GM18526 (cell line): ENCODE data around the gene SLC39A8.

Experiments
- POLR2A ChIP-seq: IDR thresholded peaks from 3 replicates; pipeline ENCODE4 v1.6.1; 2011; ENCODE audit not compliant: insufficient read length; ENCODE audit errors: extremely low read depth

The SLC39A8 gene

GRCh38 chr4:102281171-102281839 is 64.0 kb downstream of the SLC39A8 start:
- TF ChIP-seq POLR2A = no peak

GRCh38 chr4:102272318-102272717 is 73.0 kb downstream of the SLC39A8 start:
- TF ChIP-seq POLR2A = no peak

DNA sequence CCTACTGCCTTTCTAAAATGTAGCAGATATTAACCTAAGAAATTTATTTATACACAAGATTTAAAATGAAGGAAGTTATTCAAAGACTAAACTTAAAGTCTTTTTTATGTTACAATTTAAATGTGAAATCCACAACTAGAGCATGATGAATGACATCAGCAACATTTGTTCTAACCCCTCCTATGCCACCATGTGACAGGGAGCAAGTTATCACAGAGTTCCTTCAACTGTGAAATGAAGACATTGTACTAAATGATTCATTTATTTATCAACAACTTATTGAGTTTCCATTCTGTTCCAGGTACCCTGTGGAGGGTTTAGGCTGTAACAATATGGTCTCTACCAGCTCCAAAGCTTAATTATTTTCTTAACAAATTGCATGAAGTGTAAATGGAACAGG is 76.9 kb downstream of the SLC39A8 start:
- no peak for TF ChIP-seq POLR2A

DNA sequence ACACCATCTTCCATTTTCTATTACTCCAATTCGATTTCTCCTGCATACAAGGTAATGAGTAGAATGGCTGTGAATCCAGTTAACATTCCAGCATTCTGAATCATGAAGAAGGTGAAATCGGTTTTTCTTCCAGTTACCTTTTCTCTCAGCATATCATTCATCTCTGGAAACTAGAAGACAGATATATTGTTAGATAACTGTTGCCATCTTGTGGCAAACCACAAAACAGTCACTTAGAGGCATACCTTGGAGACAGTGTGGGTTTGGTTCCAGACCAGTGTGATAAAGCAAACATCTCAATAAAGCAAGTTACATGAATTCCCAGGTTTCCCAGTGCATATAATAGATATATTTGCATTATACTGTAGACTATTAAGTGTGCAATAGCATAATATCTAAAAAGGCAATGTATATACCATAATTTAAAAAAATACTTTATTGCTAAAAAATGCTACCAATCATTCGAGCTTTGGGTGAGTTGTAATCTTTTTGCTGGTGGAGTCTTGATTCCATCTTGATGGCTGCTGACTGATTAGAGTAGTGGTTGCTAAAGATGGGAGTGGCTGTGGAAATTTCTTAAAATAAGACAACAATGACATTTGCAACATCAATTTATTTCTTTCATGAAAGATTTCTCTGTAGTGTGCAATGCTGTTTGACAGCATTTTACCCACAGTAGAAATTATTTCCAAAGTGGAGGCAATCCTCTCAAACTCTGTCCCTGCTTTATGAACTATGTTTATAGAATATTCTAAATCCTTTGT is 82.1 kb downstream of the SLC39A8 start:
- no peak for TF ChIP-seq POLR2A

DNA sequence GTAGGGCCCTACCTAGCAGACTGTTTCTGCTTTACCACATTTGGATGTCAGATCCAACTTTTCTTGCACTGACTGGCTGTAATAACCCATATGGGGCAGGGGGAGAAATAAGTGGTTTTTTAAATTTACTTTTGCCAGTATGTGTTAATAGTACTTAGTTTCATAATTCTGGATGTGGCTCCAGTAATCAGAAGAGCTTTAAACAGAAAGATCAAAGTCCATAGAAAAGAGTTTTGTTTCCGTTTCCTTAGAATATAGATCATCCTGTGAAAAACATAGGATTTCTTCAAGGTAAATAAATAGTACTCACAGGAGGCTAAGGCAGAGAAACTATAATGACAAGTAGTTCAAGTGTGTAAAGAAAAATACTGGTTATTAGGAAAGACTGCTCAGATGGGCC is 85.6 kb downstream of the SLC39A8 start:
- TF ChIP-seq POLR2A = no peak

GRCh38 chr4:102259081-102259480 is 86.2 kb downstream of the SLC39A8 start:
- TF ChIP-seq POLR2A = no peak

DNA sequence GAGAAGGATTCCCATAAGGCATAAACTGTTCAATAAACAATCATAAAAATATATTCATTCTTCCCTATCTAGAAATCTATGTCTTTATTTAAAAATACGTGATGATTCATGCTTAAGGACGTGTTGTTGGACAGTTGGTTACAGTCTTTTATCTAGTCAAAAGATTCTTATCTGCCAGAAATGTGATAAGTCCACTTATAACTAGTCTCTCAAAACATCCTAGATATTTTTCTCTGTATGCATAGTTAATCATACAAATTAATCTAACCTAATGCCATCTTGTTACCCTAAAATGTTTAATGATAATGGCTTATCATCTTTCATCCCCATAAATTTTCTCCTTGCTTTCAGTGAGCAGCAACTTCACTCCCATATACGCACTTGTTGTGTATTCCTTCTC is 89.0 kb downstream of the SLC39A8 start:
- TF ChIP-seq POLR2A = no peak

- TF ChIP-seq POLR2A = no peak
Observed at GRCh38 chr4:102253860-102254259, 91.4 kb downstream of the SLC39A8 start.

DNA sequence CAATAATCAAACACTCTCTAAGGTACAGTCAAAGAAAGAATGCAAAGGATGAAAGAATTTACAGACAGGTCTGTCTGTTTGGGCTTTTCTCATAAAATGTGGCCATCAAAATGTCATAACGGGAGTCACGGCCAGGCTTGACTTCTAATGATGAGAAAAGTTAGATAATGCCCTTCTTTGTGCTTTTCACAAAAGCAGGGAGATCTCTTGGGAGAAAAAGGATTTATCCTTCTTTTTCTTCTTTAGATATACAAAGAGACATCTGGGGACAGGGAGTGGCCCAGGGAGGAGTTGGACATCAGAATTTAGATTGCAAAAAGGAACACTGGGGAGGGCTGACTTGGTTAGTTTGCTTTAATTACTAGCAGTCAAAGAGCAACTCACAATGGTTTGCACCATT is 93.1 kb downstream of the SLC39A8 start:
- no peak for TF ChIP-seq POLR2A

DNA sequence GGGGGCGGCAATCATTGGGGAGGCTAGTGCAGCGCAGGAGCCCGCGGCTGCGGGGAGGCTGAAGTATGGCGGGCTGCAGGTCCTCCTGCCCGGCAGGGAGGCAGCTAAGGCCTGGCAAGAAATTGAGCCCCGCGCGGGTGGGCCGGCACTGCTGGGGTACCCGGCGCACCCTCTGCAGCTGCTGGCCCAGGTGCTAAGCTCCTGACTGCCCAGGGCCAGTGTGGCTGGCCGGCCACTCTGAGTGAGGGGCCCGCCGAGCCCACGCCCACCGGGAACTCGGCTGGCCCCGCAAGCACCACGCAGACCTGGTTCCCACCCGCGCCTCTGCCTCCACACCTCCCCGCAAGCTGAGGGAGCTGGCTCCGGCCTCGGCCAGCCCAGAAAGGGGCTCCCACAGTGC is 94.9 kb downstream of the SLC39A8 start:
- TF ChIP-seq POLR2A = no peak

GRCh38 chr4:102247041-102247440 is 98.2 kb downstream of the SLC39A8 start:
- no peak for TF ChIP-seq POLR2A

GRCh38 chr4:102246416-102246815 is 98.9 kb downstream of the SLC39A8 start:
- TF ChIP-seq POLR2A = no peak

DNA sequence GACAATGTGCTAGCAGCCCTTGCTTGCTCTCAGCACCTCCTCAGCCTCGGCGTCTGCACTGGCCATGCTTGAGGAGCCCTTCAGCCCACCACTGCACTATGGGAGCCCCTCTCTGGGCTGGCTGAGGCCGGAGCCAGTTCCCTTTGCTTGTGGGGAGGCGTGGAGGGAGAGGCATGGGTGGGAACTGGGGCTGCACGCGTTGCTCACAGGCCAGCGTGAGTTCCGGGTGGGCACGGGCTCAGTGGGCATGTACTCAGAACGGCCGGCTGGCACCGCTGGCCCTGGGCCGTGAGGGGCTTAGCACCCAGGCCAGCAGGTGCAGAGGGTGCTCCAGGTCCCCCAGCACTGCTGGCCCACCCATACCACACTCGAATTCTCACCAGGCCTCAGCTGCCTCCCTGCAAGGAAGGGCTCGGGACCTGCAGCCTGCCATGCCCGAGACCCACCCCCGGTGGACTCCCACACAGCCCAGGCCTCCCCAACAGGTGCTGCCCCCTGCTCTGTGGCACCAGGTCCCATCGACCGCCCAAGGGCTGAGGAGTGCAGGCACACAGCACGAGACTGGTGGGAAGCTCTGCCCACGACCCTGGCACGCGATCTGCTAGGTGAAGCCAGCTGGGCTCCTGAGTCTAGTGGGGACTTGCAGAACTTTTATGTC is 100.3 kb downstream of the SLC39A8 start:
- no peak for TF ChIP-seq POLR2A

DNA sequence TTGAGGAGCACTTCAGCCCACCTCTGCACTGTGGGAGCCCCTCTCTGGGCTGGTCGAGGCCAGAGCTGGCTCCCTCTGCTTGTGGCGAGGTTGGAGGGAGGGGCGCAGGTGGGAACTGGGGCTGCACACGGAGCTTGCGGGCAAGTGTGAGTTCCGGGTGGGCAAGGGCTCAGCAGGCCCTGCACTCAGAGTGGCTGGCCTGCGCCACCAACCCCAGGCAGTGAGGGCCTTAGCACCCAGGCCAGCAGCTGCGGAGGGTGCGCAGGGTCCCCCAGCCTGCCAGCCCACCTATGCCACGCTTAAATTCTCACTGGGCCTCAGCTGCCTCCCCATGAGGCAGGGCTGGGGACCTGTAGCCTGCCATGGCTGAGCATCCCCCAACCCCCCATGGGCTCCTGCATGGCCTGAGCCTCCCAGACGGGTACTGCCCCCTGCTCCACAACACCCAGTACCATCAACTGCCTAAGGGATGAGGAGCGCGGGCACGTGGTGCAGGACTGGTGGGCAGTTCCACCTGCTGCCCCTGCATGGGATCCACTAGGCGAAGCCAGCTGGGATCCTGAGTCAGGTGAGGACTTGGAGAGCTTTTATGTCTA is 110.9 kb downstream of the SLC39A8 start:
- no peak for TF ChIP-seq POLR2A

DNA sequence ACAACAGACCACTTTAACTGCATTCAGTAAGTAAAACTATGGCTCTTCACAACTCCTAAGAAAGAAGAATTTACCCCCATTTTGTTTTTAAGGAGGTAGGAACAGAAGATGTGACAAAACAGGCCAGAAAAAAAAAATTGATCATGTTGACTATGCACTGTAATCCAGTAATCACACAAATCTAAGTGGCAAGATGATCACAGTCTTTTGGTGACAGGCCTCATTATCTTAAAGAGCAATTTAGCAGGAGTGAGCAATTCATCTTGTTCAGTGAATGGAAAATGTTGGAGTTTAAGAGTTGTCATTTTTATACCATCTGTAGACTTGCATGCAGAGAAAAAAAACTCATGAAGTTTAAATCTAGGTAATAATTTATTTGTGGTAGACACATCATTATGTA is 115.1 kb downstream of the SLC39A8 start:
- no peak for TF ChIP-seq POLR2A

DNA sequence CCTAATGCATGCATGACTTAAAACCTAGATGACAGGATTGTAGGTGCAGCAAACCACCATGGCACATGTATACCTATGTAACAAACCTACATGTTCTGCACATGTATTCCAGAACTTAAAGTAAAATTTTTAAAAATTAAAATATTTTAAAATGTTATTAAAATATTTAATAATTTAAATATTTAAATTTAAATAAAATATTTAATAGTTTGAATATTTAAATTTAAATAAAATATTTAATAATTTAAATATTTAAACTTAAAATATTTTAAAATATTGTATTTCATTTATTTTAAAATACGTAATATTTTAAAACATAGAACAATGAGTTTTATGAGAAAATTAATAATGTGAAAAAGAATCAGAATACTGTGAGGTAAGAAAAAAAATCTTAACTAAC is 117.9 kb downstream of the SLC39A8 start:
- TF ChIP-seq POLR2A = no peak
